ENCODE results near the gene NOMO2.
"Not testable (repeated sequence)": the region's sequence is repeated elsewhere in the genome, so short reads cannot be mapped to it uniquely, and the experiment has no call there.

Gene NOMO2

GRCh38 chr16:18561727-18562314, at the start of gene NOMO2:
Gene NOMO2, minus strand, starts transcription at chr16:18562097. Its CDS starts 57 bp downstream, at chr16:18562040.
- DNase-seq = peak; percentile 89

GRCh38 chr16:18610147-18610803, 48.4 kb upstream of the NOMO2 start:
- DNase-seq = not testable (repeated sequence)

- DNase-seq = not testable (repeated sequence)
These were observed 46.4 kb upstream of the NOMO2 start for GRCh38 chr16:18608271-18608670.

GRCh38 chr16:18603572-18604246, 41.8 kb upstream of the NOMO2 start:
- DNase-seq = not testable (repeated sequence)

- DNase-seq = not testable (repeated sequence)
These were observed 36.7 kb upstream of the NOMO2 start for GRCh38 chr16:18598582-18598981.

- not testable (repeated sequence) for DNase-seq
These were observed 35.8 kb upstream of the NOMO2 start for GRCh38 chr16:18597734-18598133.

GRCh38 chr16:18597319-18597718, 35.4 kb upstream of the NOMO2 start:
- DNase-seq = not testable (repeated sequence)

GRCh38 chr16:18595796-18596195, 33.9 kb upstream of the NOMO2 start:
- not testable (repeated sequence) for DNase-seq

GRCh38 chr16:18594880-18595279, 33.0 kb upstream of the NOMO2 start:
- DNase-seq = not testable (repeated sequence)

GRCh38 chr16:18593904-18594303, 32.0 kb upstream of the NOMO2 start:
- DNase-seq = not testable (repeated sequence)

GRCh38 chr16:18592982-18593381, 31.1 kb upstream of the NOMO2 start:
- DNase-seq = not testable (repeated sequence)

GRCh38 chr16:18591908-18592307, 30.0 kb upstream of the NOMO2 start:
- DNase-seq = not testable (repeated sequence)

GRCh38 chr16:18591441-18591840, 29.5 kb upstream of the NOMO2 start:
- not testable (repeated sequence) for DNase-seq

- DNase-seq = not testable (repeated sequence)
These were observed 27.9 kb upstream of the NOMO2 start for GRCh38 chr16:18589806-18590205.

GRCh38 chr16:18586560-18587540, 25.0 kb upstream of the NOMO2 start:
- DNase-seq = not testable (repeated sequence)

- DNase-seq = not testable (repeated sequence)
These were observed 23.9 kb upstream of the NOMO2 start for GRCh38 chr16:18585789-18586188.

- DNase-seq = no peak
These were observed 21.0 kb upstream of the NOMO2 start for GRCh38 chr16:18582902-18583301.

- DNase-seq = not testable (repeated sequence)
These were observed 18.5 kb upstream of the NOMO2 start for GRCh38 chr16:18580396-18580795.

- not testable (repeated sequence) for DNase-seq
These were observed 17.4 kb upstream of the NOMO2 start for GRCh38 chr16:18579261-18579660.

GRCh38 chr16:18577942-18578341, 16.0 kb upstream of the NOMO2 start:
- DNase-seq = not testable (repeated sequence)

- DNase-seq = not testable (repeated sequence)
These were observed 14.0 kb upstream of the NOMO2 start for GRCh38 chr16:18575945-18576344.

GRCh38 chr16:18575298-18575917, 13.5 kb upstream of the NOMO2 start:
- DNase-seq = not testable (repeated sequence)

Data from stimulated activated CD4-positive, alpha-beta T cell treated with anti-CD3 and anti-CD28 coated beads, Interleukin-4, amount 100 ng/mL, for 1 hour (primary cell).